Peyer's patch (tissue), 4 donors: ENCODE measurements around the gene GPR176.

Experiments
- POLR2A ChIP-seq, 2 donors: fragments of 450-650 bp; IDR thresholded peaks; one replicate each; pipeline ENCODE4 v1.5.1; 2017; ENCODE audit warnings: antibody characterized with exemption in 2 of 2, mild to moderate bottlenecking in 2 of 2, moderate library complexity in 2 of 2
- TF ChIP-seq, protein P1 (sequence below), 6 experiments: fragments of 450-650 bp in 4 of 6; fragments of 200-600 bp in 2 of 6; sonication (generic) in 1 of 6; IDR thresholded peaks; one replicate each; pipeline ENCODE4 v1.5.1; 2017 to 2019; ENCODE audit warnings: antibody characterized with exemption in 6 of 6, mild to moderate bottlenecking in 3 of 6, moderate library complexity in 1 of 6

DNA sequence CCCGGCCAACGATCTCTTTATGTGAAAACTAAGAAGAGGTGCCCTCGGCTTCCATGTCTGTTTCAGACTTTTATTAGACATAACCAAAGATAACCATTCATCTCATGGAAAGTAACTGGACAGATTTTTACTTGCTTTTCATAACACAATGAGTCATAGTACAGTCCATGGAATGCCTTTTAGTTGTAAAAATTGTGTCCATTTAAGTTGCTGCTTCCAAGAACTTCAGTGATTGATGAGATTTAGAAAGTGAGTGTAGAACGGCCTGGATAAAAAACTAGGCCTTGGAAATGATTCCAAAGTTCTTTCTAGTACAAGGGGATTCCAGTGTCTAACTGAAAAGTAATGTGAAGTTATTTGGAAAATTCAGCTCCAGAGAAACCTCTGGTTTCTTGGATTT is 24.7 kb upstream of the GPR176 start:
- TF ChIP-seq, protein P1, sequence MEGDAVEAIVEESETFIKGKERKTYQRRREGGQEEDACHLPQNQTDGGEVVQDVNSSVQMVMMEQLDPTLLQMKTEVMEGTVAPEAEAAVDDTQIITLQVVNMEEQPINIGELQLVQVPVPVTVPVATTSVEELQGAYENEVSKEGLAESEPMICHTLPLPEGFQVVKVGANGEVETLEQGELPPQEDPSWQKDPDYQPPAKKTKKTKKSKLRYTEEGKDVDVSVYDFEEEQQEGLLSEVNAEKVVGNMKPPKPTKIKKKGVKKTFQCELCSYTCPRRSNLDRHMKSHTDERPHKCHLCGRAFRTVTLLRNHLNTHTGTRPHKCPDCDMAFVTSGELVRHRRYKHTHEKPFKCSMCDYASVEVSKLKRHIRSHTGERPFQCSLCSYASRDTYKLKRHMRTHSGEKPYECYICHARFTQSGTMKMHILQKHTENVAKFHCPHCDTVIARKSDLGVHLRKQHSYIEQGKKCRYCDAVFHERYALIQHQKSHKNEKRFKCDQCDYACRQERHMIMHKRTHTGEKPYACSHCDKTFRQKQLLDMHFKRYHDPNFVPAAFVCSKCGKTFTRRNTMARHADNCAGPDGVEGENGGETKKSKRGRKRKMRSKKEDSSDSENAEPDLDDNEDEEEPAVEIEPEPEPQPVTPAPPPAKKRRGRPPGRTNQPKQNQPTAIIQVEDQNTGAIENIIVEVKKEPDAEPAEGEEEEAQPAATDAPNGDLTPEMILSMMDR (IDR thresholded peaks at IDR 0.05), result no peak
- no peak for TF ChIP-seq POLR2A (IDR thresholded peaks at IDR 0.05)
